Erythroblast (primary cell): ENCODE measurements around the gene MYO1F.

Experiments used
- GATA1 ChIP-seq: IDR thresholded peaks from 2 replicates; pipeline ENCODE4 v1.6.1; 2011; ENCODE audit warnings: low read depth, mild to moderate bottlenecking, control low read depth, low read length, moderate library complexity
- POLR2A ChIP-seq: IDR thresholded peaks from 2 replicates; pipeline ENCODE4 v1.6.1; 2011; ENCODE audit warnings: mild to moderate bottlenecking, low read length

DNA sequence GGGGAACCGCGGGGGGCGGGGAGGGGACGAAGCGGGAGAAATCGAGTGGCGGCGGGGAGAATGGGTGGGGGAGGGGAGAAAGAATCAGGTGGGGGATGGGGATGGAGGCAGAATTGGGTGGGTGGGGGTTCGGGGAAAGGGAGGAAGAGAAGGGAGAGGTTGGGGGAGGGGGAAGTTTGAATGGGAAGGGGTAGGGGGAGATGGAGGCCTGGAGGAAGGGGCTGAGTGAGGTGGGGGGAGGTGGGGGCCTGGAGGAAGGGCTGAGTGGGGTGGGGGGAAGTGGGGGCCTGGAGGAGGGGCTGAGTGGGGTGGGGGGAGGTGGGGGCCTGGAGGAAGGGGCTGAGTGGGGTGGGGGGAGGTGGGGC is 33.7 kb upstream of the MYO1F start:
- TF ChIP-seq POLR2A = no peak
- TF ChIP-seq GATA1 = no peak
